ENCODE results near the gene MTA1. TPM values are rescaled to one million over a fixed set of nuclear protein-coding genes. Genes with fewer than 3 reads are reported as not detected.

The MTA1 gene
- total and polyA plus RNA-seq, 2 of the 8 experiments (the other 6 are each of a cell fraction or from before 2014, with no cell fraction given) = 73.9 to 221 TPM

DNA sequence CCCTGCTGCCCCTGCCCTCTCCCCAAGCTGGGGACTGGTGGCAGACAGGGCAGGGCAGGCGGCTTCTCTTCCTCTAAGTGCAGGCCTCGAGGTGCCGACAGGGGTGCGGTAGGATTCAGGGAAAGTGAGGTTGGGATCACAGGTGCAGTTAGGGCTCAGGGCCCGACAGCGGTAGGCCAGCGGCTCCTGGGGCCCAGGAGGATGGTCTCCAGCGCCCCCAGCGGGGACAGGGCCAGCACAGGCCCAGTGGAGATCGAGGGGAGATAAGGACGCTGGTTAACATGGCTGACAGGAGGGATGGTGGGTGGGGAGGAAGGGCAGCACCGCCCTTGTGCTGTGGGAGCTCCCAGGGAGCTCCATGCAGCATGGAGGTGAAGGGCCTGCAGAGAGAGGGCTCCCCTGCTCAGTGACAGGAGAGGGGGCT, 66.1 kb downstream of the MTA1 start:
- no peaks in the 10 kb centered on the region for H3K36me3 ChIP-seq (ENCODE audit: control insufficient read depth in 2 of 4, insufficient read depth in 4 of 4, low read length in 3 of 4)
- WGBS, 2 experiments (ENCODE audit: extremely low coverage in 1 of 2, insufficient coverage in 1 of 2, insufficient read length in 1 of 2, insufficient replicate concordance in 2 of 2, low coverage in 1 of 2, low lambda C conversion rate in 2 of 2, missing lambda C conversion rate in 1 of 2) = 12% methylated on average over 12 of the region's 12 CpGs; no CpG with 5 or more reads in 1 of the 2 experiments
- no peak overlapping the region for H3K56ac ChIP-seq (replicated peaks; ENCODE audit: insufficient read length, low read depth, low read length)
- H2BK12ac ChIP-seq (ENCODE audit: low read depth, low read length) = no peak overlapping the region
- CTCF ChIA-PET (ENCODE audit: partially characterized antibody) = interaction anchor here (0.6 to 1.7 kb wide), 12 partner anchors 9 to 372 kb away, joined by 3 to 17 read pairs (median 4); no protein-coding TSS in a partner anchor
- H2BK15ac ChIP-seq (ENCODE audit: low read length) = 0 out of 2 replicates have a peak overlapping the region, but pooled peaks have one; percentile 72
- H4K20me1 ChIP-seq (replicated peaks in 1 of 2; ENCODE audit: control insufficient read depth in 1 of 2, insufficient read depth in 2 of 2, low read length in 2 of 2) = peaks cover 0 to 9% of the 10 kb centered on the region in 2 experiments
- no peak overlapping the region for H3K4ac ChIP-seq (replicated peaks; ENCODE audit: insufficient read length, low read depth, low read length)
- H2AK5ac ChIP-seq (ENCODE audit: low read depth, low read length) = no peak overlapping the region
- H3K27me3 ChIP-seq (replicated peaks in 1 of 4; ENCODE audit: control insufficient read depth in 3 of 4, extremely low read depth in 1 of 4, insufficient read depth in 3 of 4, low read length in 3 of 4) = peaks cover 31 to 82% (median 66%) of the 10 kb centered on the region in 4 experiments
- peak overlapping the region; percentile 60 for H3K18ac ChIP-seq (ENCODE audit: extremely low read depth, low read length)
- no peak overlapping the region for H3K23ac ChIP-seq (ENCODE audit: insufficient read length)
- no peak overlapping the region for H2BK5ac ChIP-seq (ENCODE audit: low read depth, low read length)
- peaks cover 0 to 32% (median 14%) of the 10 kb centered on the region in 4 experiments; a peak in 5 of 7 replicates for H3K4me1 ChIP-seq (replicated peaks in 1 of 4; ENCODE audit: control insufficient read depth in 3 of 4, insufficient read depth in 4 of 4, low read length in 3 of 4)
- no peak overlapping the region for H3K27ac ChIP-seq (ENCODE audit: low read depth, low read length)
- H3K9ac ChIP-seq (replicated peaks in 1 of 4; ENCODE audit: extremely low read depth in 1 of 4, low read depth in 3 of 4, low read length in 3 of 4) = no peak overlapping the region
- H4K91ac ChIP-seq (replicated peaks; ENCODE audit: insufficient read length, low read length) = no peak overlapping the region
- no peak overlapping the region for H2AFZ ChIP-seq (ENCODE audit: low read length)
- H4K8ac ChIP-seq (ENCODE audit: extremely low read depth, insufficient read depth, low read length) = peak overlapping the region; percentile 84; the same call in 1 of the 2 replicates
- no peaks in the 10 kb centered on the region for H3K79me1 ChIP-seq (ENCODE audit: low read depth, low read length)
- no peaks in the 10 kb centered on the region for H3K79me2 ChIP-seq (ENCODE audit: control insufficient read depth in 1 of 2, insufficient read depth in 2 of 2, low read length in 2 of 2)
- H2BK120ac ChIP-seq (replicated peaks; ENCODE audit: low read depth, low read length) = no peak overlapping the region
- no peaks in the 10 kb centered on the region for H3K9me3 ChIP-seq (ENCODE audit: insufficient read depth in 2 of 2, low read depth in 1 of 2, low read length in 1 of 2)
- no peak overlapping the region for H3K14ac ChIP-seq (ENCODE audit: insufficient read length)
- DNase-seq (ENCODE audit: low read depth in 1 of 2, low spot score in 2 of 2) (peak in 1 of 2 experiments; percentile 83), FAIRE-seq (no peak)
- H3K4me2 ChIP-seq (ENCODE audit: insufficient read depth in 1 of 2, low read depth in 2 of 2, low read length in 2 of 2) = peak overlapping the region; percentile 53 to 75
- POLR2A ChIA-PET (ENCODE audit: partially characterized antibody) = interaction anchor here (0.8 to 1.5 kb wide), 2 partner anchors 9 to 11 kb away, joined by 3 to 8 read pairs; no protein-coding TSS in a partner anchor
- H3K4me3 ChIP-seq (ENCODE audit: extremely low read depth in 1 of 4, insufficient read depth in 2 of 4, low read depth in 3 of 4, low read length in 4 of 4) = peak overlapping the region in 1 of 4 experiments; percentile 61; a peak in 2 of 8 replicates
- no peak overlapping the region for H2BK20ac ChIP-seq (ENCODE audit: low read length)
- peaks cover 11% of the 10 kb centered on the region; the same call in 1 of the 2 replicates for H3K23me2 ChIP-seq (ENCODE audit: low read depth, low read length)
- H4K5ac ChIP-seq (ENCODE audit: insufficient read length, low read depth, low read length) = no peak overlapping the region
- no peak for TF ChIP-seq ZNF274 (IDR thresholded peaks at IDR 0.05; ENCODE audit: borderline replicate concordance, extremely low read depth, low read length)
- TF ChIP-seq, protein P1, sequence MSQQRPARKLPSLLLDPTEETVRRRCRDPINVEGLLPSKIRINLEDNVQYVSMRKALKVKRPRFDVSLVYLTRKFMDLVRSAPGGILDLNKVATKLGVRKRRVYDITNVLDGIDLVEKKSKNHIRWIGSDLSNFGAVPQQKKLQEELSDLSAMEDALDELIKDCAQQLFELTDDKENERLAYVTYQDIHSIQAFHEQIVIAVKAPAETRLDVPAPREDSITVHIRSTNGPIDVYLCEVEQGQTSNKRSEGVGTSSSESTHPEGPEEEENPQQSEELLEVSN (IDR thresholded peaks at IDR 0.05) = peak; percentile 37
- 0 out of 2 replicates have a peak, but pooled peaks have one; percentile 34 for TF ChIP-seq TCF12 (IDR thresholded peaks at IDR 0.05; ENCODE audit: low read depth, low read length)
- TF ChIP-seq YY1 (IDR thresholded peaks at IDR 0.05; ENCODE audit: low read depth, low read length) = peak; percentile 77; the same call in 1 of the 2 replicates
- 0 out of 2 replicates have a peak, but pooled peaks have one; percentile 18 for TF ChIP-seq JUND (IDR thresholded peaks at IDR 0.05; ENCODE audit: low read length)
- TF ChIP-seq, protein P2, sequence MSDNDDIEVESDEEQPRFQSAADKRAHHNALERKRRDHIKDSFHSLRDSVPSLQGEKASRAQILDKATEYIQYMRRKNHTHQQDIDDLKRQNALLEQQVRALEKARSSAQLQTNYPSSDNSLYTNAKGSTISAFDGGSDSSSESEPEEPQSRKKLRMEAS (IDR thresholded peaks at IDR 0.05) = peak; percentile 43; the same call in 1 of the 2 replicates
- TF ChIP-seq GABPA (IDR thresholded peaks at IDR 0.05; ENCODE audit: borderline replicate concordance, insufficient read depth, low read length) = peak; percentile 14; the same call in 1 of the 2 replicates
- TF ChIP-seq, protein P3, sequence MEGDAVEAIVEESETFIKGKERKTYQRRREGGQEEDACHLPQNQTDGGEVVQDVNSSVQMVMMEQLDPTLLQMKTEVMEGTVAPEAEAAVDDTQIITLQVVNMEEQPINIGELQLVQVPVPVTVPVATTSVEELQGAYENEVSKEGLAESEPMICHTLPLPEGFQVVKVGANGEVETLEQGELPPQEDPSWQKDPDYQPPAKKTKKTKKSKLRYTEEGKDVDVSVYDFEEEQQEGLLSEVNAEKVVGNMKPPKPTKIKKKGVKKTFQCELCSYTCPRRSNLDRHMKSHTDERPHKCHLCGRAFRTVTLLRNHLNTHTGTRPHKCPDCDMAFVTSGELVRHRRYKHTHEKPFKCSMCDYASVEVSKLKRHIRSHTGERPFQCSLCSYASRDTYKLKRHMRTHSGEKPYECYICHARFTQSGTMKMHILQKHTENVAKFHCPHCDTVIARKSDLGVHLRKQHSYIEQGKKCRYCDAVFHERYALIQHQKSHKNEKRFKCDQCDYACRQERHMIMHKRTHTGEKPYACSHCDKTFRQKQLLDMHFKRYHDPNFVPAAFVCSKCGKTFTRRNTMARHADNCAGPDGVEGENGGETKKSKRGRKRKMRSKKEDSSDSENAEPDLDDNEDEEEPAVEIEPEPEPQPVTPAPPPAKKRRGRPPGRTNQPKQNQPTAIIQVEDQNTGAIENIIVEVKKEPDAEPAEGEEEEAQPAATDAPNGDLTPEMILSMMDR (IDR thresholded peaks at IDR 0.05; ENCODE audit: control extremely low read depth in 1 of 3, insufficient read depth in 1 of 3, low read depth in 1 of 3, low read length in 3 of 3) = peak in 2 of 3 experiments; percentile 71 to 82; a peak in 3 of 4 replicates
- TF ChIP-seq MAFK (IDR thresholded peaks at IDR 0.05; ENCODE audit: low read depth, low read length) = no peak

Measured in H1 (cell line).